Placental epithelial cell (primary cell): ENCODE measurements around the gene LENEP. TPM values are rescaled to one million over a fixed set of nuclear protein-coding genes. Genes with fewer than 3 reads are reported as not detected.

Source experiments
- small RNA-seq: library from RNA; depleted of rRNA; stranded (forward); fragments of <200 nt; gene quantifications from one replicate; pipeline ENCODE3, GENCODE V24; 2012
- total RNA-seq: library from RNA; depleted of rRNA; stranded (reverse); fragments of >200 nt; gene quantifications from 2 replicates; pipeline ENCODE4 v1.2.3, GENCODE V29; 2012

Gene LENEP
- 3.9 TPM in 1 of 2 replicates, not detected in the other for total RNA-seq

DNA sequence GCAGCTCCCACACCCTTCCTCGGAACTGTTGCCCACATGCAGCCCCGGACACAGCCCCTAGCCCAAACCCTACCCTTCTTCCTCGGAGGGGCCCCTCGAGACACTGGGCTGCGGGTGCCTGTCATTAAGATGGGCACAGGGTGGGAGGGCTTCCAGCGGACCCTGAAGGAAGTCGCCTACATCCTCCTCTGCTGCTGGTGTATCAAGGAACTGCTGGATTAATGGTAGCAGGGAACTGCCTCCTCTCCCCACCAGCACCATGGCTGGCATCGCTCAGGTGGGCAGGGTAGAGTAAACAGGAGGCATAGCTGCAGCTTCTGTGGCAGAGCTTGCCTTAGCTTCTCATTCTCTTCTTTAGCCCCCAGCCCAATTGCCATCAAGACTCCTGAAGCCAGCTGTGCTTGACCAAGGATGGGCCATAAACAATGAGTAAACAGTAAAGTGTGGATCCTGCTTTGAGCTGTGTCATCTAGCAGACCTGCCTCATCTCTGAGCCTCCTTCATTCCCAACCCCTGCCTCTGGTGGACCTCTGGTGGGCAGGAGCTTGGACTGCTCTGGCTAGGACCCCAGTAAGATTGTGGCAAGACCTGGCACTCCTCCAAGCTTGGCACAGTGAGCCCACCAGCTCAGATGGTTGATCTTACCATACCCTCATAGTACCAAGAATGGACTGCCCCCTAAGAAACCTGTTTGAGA is at the start of gene LENEP:
LENEP (plus strand) TSS at position 15 of the 697 bp plus-strand sequence; CDS start at position 37, 22 bp downstream.

DNA sequence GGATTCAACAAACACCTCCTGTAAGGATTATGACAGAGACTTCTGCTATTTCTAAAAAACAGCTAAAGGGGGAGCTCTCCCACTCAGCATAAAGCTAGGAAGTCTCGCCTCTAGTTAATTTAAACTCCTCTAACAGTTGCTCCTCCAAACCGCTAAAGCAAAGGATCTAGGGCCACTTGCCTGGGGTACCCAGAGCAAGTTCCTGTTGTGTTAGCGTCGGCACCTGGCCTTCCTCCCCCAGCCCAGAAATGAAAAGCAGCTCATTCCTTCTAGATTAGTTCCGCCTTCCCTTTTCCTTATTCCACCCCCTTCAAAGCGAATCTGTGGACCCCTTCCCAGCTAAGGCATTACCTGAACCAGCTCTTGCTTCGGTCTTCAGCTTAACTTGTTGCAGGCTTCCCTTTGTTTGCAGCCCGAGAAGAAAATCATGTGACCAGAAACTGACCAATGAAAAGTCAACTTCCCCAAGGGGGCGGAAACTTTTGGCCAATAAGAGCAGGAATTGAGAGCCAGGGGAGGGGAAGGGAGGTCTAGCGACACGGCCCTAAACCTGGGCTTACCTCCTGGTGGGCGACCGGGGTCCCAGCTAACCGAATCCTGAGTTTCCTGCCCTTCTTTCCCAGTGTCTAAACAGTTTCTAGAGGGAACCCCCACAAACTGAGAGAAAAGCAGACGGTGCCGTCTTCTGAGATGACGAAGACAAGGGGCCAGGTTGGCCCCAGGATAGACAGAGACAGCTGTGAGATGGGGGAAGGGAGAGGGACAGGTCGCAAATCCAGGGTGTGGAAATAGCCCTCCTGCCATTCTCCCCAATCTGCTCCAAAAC is 37.5 kb upstream of the LENEP start, which contains the start of gene PBXIP1:
PBXIP1 (minus strand) TSS at position 382 of the 826 bp plus-strand sequence. CDS start 2,378 bp downstream, outside the sequence.

DNA sequence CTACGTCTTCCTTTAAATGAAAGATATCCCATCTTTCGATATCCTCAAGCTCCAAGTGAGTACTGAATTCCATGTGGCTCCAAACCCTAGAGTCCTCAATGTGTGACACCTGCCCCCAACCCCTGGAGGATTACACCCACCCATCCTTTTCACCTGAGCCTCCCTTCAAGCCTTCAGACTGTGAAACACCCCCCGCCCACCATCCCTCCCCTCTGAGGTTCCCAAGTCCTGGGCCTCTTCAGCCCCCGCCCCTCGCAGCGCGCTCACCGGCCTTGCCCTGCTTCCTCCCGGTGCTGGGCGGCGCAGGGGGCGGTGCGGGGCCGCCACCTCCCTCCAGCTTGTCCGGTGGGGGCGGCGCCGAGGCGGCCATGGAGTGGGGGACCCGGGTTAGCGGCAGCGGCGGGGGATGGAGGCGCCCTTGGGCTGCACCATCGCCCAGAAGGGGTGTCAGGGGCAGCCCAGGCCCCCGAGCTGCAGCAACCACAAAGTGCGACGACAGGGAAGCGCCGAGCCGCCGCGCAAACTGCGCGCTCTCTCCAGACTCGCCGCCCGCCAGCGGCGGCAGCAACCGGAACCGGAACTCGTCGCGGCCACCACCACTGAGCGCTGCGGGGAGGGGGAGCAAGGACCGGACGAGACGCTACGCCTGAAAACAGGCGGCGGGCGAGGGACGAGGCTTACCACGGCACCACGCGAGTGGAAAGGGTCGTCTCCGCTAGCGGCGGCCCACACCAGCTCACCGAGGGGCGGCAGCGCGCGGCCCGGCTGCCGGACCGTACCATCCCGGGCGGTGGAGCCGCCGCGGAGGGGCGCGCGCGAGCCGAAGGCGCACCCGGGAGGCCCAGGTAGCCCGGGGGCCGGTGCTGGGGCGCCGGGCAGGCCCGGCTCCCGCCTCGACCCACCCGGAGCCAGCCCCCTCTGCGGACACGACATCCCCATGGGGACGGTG is 31.9 kb upstream of the LENEP start, which contains the start of gene PYGO2:
PYGO2 (minus strand) TSS at position 576 of the 949 bp plus-strand sequence; CDS start at position 370, 206 bp downstream.

GRCh38 chr1:154970631-154971340 is 22.6 kb upstream of the LENEP start, which contains the start of gene SHC1:
Gene SHC1 (minus strand): TSS chr1:154970747. CDS start chr1:154970526, 221 bp downstream.

GRCh38 chr1:154974102-154974807 is 19.1 kb upstream of the LENEP start, which contains the start of gene CKS1B:
Gene CKS1B (plus strand): TSS chr1:154974681. CDS start chr1:154974746, 65 bp downstream.

DNA sequence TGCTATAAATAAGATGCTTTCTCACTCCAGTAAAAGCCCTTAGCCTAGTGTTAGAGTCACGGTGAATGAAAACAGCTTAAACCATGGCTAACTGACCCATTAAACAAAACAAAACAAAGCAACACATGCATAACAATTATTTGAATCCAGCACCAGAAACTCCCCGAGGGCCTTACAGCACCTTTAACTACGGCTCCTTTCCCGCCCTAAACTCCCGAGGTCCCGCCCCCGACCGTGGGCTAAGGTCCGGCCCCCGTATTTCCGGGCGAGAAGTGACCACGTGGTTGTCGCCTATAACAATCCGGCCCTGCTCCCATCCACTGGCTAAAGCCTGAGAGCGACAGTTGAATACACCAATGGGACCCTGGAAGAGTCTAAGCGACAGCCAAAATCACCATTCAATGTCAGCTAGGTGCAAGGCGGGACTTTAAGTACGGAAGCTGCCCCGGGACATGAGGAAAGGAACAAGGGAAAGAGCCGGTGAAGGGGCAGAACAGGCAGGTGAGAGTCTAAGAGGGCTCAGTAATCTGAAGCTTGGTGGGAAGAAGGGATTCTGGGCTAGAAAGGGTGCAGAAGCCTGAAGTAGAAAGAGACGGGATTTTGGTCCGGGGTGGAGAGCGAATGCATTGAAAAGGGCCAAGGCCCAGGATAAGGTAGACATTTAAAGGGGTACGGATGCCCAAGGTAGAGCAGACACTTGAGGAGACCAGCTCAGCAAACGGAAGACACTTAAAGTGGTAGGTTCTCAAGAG is 10.3 kb upstream of the LENEP start, which contains the start of gene FLAD1:
FLAD1 (plus strand) TSS at position 448 of the 752 bp plus-strand sequence. CDS start 351 bp downstream, outside the sequence.

DNA sequence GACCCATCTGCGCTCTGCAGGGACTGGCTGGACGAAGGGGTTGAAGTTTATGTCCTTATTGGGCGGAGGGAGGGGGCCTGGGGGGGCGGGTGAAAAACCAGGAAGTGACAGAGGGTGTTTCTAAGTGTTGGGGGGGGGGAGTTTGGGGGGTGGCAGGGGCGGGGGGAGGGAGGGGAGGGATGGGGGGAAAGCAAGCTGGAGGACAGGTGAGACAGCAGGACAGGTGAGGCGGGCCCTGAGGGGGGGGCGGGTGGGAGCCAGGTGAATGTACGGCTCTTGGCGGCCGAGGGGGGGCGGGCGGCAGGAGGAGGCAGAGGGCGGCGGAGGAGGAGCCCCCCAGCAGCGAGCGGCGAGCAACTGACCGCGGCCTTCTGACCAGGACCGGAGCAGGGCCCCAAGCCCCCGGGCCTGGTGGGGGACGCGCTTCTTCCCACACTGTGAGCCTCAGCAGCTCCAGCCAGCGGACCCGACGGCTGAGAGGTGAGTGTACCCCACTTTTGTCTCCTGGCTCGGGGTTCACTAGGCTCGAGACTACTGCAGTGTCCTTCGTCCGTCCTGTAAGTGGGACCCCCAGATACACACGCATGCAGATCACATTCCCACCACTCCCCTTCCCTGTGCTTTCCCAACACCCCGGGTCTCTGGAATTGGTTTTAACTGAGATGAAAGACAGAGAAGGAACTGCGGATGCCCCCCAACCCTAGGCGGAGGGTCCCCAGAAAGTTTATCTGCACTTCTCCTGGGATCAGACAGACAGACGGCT is 9.3 kb downstream of the LENEP start, which contains the start of gene ZBTB7B:
ZBTB7B (plus strand) TSS at position 339 of the 763 bp plus-strand sequence. CDS start 11,859 bp downstream, outside the sequence.

DNA sequence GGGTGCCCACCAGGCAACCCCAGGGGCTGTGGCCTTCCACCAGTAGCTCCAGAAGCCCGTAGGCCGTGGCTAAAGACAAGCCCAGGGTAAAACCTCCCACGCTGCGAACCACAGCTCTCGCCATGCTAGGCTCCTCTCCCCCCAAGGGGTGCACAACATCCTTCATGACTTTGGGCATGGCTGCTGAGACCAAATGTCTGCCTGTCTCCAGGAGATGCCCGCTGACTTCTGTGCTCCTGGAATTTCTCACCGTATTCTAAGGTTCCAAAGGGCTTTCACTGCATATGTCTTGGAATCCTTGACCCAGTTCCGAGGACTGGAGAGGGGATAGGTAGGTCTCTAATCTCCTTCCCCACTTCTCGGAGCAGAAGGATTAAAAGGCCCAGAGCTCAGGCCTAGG is 40.1 kb downstream of the LENEP start, which contains the start of the genes DCST1 and DCST2:
DCST1 (plus strand) TSS at position 301 of the 400 bp plus-strand sequence. CDS start 213 bp downstream, outside the sequence.
DCST2 (minus strand) TSS at position 258 of the 400 bp plus-strand sequence; CDS start at position 178, 80 bp downstream.

Small RNA genes lying within 50 kb of the gene (small RNA-seq; reads per million reads assigned to genes)
- not detected for gene MIR4258
- not detected for gene RF00017

Other genes starting within 250 kb of the LENEP start
- gene KCNN3, start 123.3 kb upstream of the LENEP start, total RNA-seq, result under 0.01 TPM in 2 replicates
- 5.0 and 6.3 TPM in 2 replicates for gene PMVK, start 56.9 kb upstream of the LENEP start, total RNA-seq
- gene PBXIP1, start 37.5 kb upstream of the LENEP start, total RNA-seq, result 48.5 and 97.4 TPM in 2 replicates
- gene PYGO2, start 31.8 kb upstream of the LENEP start, total RNA-seq, result 21.8 and 22.4 TPM in 2 replicates
- 138 and 239 TPM in 2 replicates for gene SHC1, start 22.8 kb upstream of the LENEP start, total RNA-seq
- 41.0 and 43.2 TPM in 2 replicates for gene CKS1B, start 18.9 kb upstream of the LENEP start, total RNA-seq
- 20.0 and 31.0 TPM in 2 replicates for gene FLAD1, start 10.2 kb upstream of the LENEP start, total RNA-seq
- 26.3 and 29.4 TPM in 2 replicates for gene ZBTB7B, start 9.2 kb downstream of the LENEP start, total RNA-seq
- 0.43 and 2.4 TPM in 2 replicates for gene DCST2, start 40.2 kb downstream of the LENEP start, total RNA-seq
- gene DCST1, start 40.2 kb downstream of the LENEP start, total RNA-seq, result 0.22 TPM in 1 of 2 replicates, not detected in the other
- gene ADAM15, start 57.7 kb downstream of the LENEP start, total RNA-seq, result 110 and 156 TPM in 2 replicates
- gene EFNA4, start 70.2 kb downstream of the LENEP start, total RNA-seq, result 7.9 and 10.2 TPM in 2 replicates
- 2.0 and 3.5 TPM in 2 replicates for gene EFNA3, start 85.3 kb downstream of the LENEP start, total RNA-seq
- 18.8 and 59.3 TPM in 2 replicates for gene EFNA1, start 134.3 kb downstream of the LENEP start, total RNA-seq
- 29.8 and 44.9 TPM in 2 replicates for gene SLC50A1, start 142.3 kb downstream of the LENEP start, total RNA-seq
- 40.8 and 47.1 TPM in 2 replicates for gene DPM3, start 146.9 kb downstream of the LENEP start, total RNA-seq
- gene KRTCAP2, start 179.7 kb downstream of the LENEP start, total RNA-seq, result 98.0 and 123 TPM in 2 replicates
- 1.5 and 1.6 TPM in 2 replicates for gene TRIM46, start 180.3 kb downstream of the LENEP start, total RNA-seq
- 226 and 607 TPM in 2 replicates for gene THBS3, start 214.3 kb downstream of the LENEP start, total RNA-seq
- 27.9 and 69.6 TPM in 2 replicates for gene MTX1, start 215.1 kb downstream of the LENEP start, total RNA-seq